ENCODE measurements around the gene SOWAHA. TPM values are rescaled to one million over a fixed set of nuclear protein-coding genes. Genes with fewer than 3 reads are reported as not detected.

Gene SOWAHA
- total and polyA plus RNA-seq, 2 donors (not counting 1 experiment from before 2014, with no cell fraction given), result 0.03 to 0.17 TPM

- no peak overlapping the region for H3K27ac ChIP-seq (ENCODE audit: insufficient read depth, low read length)
- H3K36me3 ChIP-seq (ENCODE audit: control insufficient read depth, insufficient read depth, low read length), result no peaks in the 10 kb centered on the region
- H3K9ac ChIP-seq (ENCODE audit: insufficient read depth, low read length), result no peak overlapping the region
- H3K27me3 ChIP-seq (ENCODE audit: control insufficient read depth, insufficient read depth, low read length), result no peaks in the 10 kb centered on the region
- H3K4me1 ChIP-seq (ENCODE audit: control insufficient read depth, extremely low read depth, insufficient read depth, low read length), result peaks cover 6% of the 10 kb centered on the region
- H4K20me1 ChIP-seq (ENCODE audit: control insufficient read depth, extremely low read depth, insufficient read depth, low read length), result no peaks in the 10 kb centered on the region
- no peaks in the 10 kb centered on the region for H3K79me2 ChIP-seq (ENCODE audit: control insufficient read depth, insufficient read depth, low read length)
- no peak overlapping the region for H3K4me3 ChIP-seq (replicated peaks in 1 of 4; ENCODE audit: control extremely low read depth in 1 of 4, insufficient read depth in 1 of 4, low read depth in 3 of 4, low read length in 4 of 4)
- H3K4me2 ChIP-seq (ENCODE audit: extremely low read depth, insufficient read depth, low read length), result no peak overlapping the region
- H2AFZ ChIP-seq (ENCODE audit: low read length), result no peak overlapping the region
- DNase-seq (ENCODE audit: low read depth in 2 of 2), result no peak
- TF ChIP-seq EZH2 (IDR thresholded peaks at IDR 0.05; ENCODE audit: low read length, missing control alignments) (no peak), CTCF (conservative IDR thresholded peaks at IDR 0.05 in 1 of 2, IDR thresholded peaks at IDR 0.05 in 1 of 2; ENCODE audit: low read depth in 1 of 2, low read length in 2 of 2) (no peak)
- no peaks in the 10 kb centered on the region for H3K9me3 ChIP-seq (ENCODE audit: control insufficient read depth, insufficient read depth, low read depth, low read length)
Observed at GRCh38 chr5:132832612-132833011, 19.5 kb downstream of the SOWAHA start.

DNA sequence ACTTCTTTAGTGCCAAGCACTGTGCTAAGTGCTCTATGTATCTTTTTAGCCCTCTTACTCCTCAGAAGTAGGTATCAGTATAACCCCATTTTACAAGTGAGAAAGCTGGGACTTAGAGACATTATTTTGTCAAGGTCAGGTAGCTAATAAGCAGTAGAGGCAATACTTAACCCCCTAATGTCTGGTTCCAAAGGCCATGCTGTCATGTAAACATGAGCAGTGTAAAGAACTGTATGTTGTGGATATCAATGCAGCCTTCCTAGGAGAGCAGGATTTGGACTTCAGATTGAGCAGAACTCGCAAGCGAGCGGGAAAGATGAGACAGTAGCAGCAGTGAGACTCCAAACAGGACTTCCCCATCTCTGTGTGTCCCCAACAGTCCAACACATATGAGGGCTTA, 21.0 kb downstream of the SOWAHA start:
- Histone ChIP-seq H3K9me3 (ENCODE audit: control insufficient read depth, insufficient read depth, low read depth, low read length) (no peaks in the 10 kb centered on the region), H3K27me3 (ENCODE audit: control insufficient read depth, insufficient read depth, low read length) (no peaks in the 10 kb centered on the region), H4K20me1 (ENCODE audit: control insufficient read depth, extremely low read depth, insufficient read depth, low read length) (no peaks in the 10 kb centered on the region), H3K36me3 (ENCODE audit: control insufficient read depth, insufficient read depth, low read length) (no peaks in the 10 kb centered on the region), H3K27ac (ENCODE audit: insufficient read depth, low read length) (no peak overlapping the region), H3K4me2 (ENCODE audit: extremely low read depth, insufficient read depth, low read length) (no peak overlapping the region), H2AFZ (ENCODE audit: low read length) (no peak overlapping the region), H3K4me3 (replicated peaks in 1 of 4; ENCODE audit: control extremely low read depth in 1 of 4, insufficient read depth in 1 of 4, low read depth in 3 of 4, low read length in 4 of 4) (no peak overlapping the region), H3K9ac (ENCODE audit: insufficient read depth, low read length) (no peak overlapping the region), H3K4me1 (ENCODE audit: control insufficient read depth, extremely low read depth, insufficient read depth, low read length) (peaks cover 6% of the 10 kb centered on the region), H3K79me2 (ENCODE audit: control insufficient read depth, insufficient read depth, low read length) (no peaks in the 10 kb centered on the region)
- DNase-seq (ENCODE audit: low read depth in 2 of 2), result no peak
- TF ChIP-seq EZH2 (IDR thresholded peaks at IDR 0.05; ENCODE audit: low read length, missing control alignments), result no peak

GRCh38 chr5:132836852-132837251, 23.8 kb downstream of the SOWAHA start:
- no peak for TF ChIP-seq EZH2 (IDR thresholded peaks at IDR 0.05; ENCODE audit: low read length, missing control alignments)
- TF ChIP-seq CTCF (conservative IDR thresholded peaks at IDR 0.05 in 1 of 2, IDR thresholded peaks at IDR 0.05 in 1 of 2; ENCODE audit: low read depth in 1 of 2, low read length in 2 of 2), result no peak
- H3K36me3 ChIP-seq (ENCODE audit: control insufficient read depth, insufficient read depth, low read length), result no peaks in the 10 kb centered on the region
- H3K4me3 ChIP-seq (replicated peaks in 1 of 4; ENCODE audit: control extremely low read depth in 1 of 4, insufficient read depth in 1 of 4, low read depth in 3 of 4, low read length in 4 of 4), result no peak overlapping the region
- peaks cover 13% of the 10 kb centered on the region for H3K4me1 ChIP-seq (ENCODE audit: control insufficient read depth, extremely low read depth, insufficient read depth, low read length)
- H4K20me1 ChIP-seq (ENCODE audit: control insufficient read depth, extremely low read depth, insufficient read depth, low read length), result no peaks in the 10 kb centered on the region
- no peak overlapping the region for H3K9ac ChIP-seq (ENCODE audit: insufficient read depth, low read length)
- no peaks in the 10 kb centered on the region for H3K9me3 ChIP-seq (ENCODE audit: control insufficient read depth, insufficient read depth, low read depth, low read length)
- H3K79me2 ChIP-seq (ENCODE audit: control insufficient read depth, insufficient read depth, low read length), result no peaks in the 10 kb centered on the region
- no peak overlapping the region for H3K27ac ChIP-seq (ENCODE audit: insufficient read depth, low read length)
- no peak overlapping the region for H3K4me2 ChIP-seq (ENCODE audit: extremely low read depth, insufficient read depth, low read length)
- no peaks in the 10 kb centered on the region for H3K27me3 ChIP-seq (ENCODE audit: control insufficient read depth, insufficient read depth, low read length)
- no peak for DNase-seq (ENCODE audit: low read depth in 2 of 2)
- no peak overlapping the region for H2AFZ ChIP-seq (ENCODE audit: low read length)

Measured in fibroblast of lung (primary cell).